GM18870 (cell line): ENCODE results near the gene TUBB2B.
A peak's percentile ranks its signal among the peaks of the same experiment; 100 is the strongest.
"Not testable (repeated sequence)": the region's sequence is repeated elsewhere in the genome, so short reads cannot be mapped to it uniquely, and the experiment has no call there.

Experiments used
- ATAC-seq: cut with Tn5 transposase; IDR thresholded peaks from one replicate; pipeline ENCODE4 v1.9.1; 2021; ENCODE audit warnings: moderate library complexity; ENCODE audit not compliant: unreplicated experiment

Gene TUBB2B

DNA sequence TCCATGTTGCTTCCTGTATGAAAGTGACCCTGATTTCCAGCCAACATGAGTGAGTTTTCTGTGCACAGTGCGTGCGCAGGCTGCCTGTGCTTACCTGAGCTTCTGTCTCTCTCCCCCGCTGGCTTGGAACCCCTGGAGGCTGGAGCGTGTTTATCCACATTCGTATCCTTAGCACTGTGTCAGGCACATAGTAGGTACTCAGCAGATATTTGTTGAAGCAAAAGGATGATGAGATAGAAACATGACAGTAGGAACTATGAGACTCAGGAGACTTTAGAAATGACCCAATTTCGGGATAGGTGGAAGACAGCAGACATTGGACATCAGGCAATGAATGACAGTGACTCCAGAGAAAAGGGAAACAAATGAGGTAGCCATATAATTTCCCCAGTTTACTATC lies 15.2 kb downstream of the TUBB2B start:
- ATAC-seq, result no peak

DNA sequence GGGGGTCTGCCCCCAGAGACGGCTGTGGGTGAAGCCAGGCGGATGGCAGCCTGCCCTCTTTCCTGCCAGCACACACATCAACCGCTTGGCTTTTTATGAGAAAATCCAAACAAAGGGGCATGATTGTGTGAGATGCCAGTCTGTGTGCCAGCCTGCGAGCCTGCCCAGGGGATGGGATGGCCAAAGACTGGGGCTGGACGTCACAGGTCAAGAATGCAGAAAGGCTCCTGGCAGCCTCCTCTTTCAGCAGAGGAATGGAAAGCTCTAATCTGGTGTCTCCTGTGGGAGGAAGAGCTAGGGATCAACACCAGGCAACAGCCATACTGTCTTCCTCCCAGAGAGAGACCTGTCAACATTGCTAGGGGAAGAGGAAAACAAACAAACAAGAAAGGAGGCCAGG lies 15.8 kb downstream of the TUBB2B start:
- no peak for ATAC-seq

DNA sequence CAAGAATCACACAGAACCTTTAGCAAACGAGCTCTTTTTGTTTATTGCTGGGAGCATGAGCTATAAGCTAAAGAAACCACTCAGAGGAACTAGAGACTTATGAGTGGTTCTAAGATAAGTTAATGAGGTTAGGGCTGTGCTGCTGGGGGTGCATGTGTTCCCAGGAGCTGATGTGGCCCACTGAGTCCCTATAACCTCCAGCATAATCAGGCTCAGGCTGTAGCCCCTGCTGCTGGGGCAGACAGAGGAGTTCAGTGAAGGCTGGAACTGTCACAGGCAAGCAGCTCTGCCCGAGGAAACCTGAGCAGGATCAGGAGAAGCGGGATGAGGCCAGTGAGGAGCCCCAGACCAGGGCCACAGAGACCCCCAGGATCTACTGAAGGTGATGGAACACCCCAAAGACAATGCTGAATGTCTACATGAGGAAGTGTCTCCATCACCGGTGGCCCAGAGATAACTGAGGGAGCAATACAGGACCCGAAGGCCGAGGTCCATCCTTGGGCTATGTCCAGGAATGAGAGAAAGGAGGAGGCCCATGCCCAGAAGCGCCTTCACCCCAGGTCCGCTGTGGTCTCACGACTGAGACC lies 17.3 kb downstream of the TUBB2B start:
- no peak for ATAC-seq

GRCh38 chr6:3209114-3210023 lies 18.1 kb downstream of the TUBB2B start:
- ATAC-seq, result peak; percentile 55

DNA sequence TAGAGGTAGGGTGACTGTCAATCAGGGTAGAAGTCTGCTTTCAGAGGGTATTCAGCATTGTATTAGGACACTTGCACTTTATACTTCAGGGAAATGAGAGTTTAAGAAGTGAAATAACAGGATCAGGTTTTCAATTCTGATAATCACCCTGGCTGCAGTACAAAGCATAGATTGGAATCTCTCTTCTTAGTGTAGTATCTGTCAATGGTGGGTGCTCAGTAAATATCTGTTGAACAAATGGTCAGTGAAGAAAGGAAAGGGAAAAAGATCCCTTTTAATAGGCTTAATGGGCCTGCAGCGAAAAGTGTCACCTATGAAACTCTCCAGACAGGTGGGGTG lies 18.7 kb downstream of the TUBB2B start:
- no peak for ATAC-seq

GRCh38 chr6:3208098-3208774 lies 19.2 kb downstream of the TUBB2B start:
- ATAC-seq, result no peak

GRCh38 chr6:3206339-3207015 lies 21.0 kb downstream of the TUBB2B start:
- ATAC-seq, result no peak

- ATAC-seq, result no peak
These were observed 21.5 kb downstream of the TUBB2B start for GRCh38 chr6:3205913-3206312.

DNA sequence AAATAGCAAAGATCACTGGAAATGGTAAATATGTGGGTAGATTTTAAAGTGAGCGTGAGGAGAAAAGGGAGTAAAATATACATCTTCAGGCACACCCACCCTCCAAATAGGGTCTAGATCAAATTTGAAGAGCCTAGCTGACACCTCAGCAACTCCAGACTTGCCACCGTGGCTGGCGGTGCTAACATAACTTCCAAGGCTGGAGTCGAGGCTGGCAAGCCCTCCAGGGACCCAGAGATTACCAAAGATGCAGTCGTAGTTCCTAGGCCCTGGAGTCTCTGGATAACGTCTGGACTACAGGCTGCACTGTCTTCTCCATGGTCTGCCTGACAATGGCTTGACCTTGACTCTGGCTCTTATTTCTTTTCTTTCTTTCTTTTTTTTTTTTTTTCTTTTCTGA lies 22.5 kb downstream of the TUBB2B start:
- no peak for ATAC-seq

DNA sequence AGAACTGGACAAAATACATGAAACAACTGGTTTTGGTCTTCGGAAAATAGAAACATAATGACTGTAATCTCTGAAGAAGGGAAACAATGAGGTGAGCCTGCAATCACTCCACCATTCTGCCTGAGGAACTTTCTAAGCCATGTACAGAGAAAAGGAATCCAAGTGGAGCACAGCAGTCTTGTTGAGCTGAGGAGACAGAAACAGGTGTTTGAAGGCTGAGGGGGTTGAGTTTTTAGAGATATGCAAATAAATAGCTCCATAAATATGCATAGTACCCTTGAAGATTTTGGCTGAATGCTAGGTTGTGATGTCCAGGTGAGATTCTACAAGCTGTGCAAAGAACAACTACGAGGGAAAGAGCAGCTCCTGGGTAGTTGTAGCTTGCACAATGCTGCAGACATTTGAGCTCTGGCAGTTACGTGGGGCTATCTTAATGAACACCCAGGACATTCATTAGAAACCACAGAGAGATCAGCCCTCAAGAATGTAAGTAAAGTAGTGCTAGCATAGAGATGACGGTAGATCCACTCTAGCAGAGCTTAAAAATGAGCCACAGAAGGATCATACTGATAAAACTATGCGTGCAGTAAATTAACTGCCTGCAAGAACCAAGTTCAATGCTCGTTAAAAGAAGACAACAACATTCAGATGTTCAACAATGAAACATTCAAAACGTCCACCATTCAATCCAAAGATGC lies 24.3 kb downstream of the TUBB2B start:
- ATAC-seq, result no peak

GRCh38 chr6:3201388-3201787 lies 26.1 kb downstream of the TUBB2B start:
- ATAC-seq, result no peak

GRCh38 chr6:3200682-3201081 lies 26.8 kb downstream of the TUBB2B start:
- no peak for ATAC-seq

- no peak for ATAC-seq
These were observed 28.1 kb downstream of the TUBB2B start for GRCh38 chr6:3199382-3199781.

DNA sequence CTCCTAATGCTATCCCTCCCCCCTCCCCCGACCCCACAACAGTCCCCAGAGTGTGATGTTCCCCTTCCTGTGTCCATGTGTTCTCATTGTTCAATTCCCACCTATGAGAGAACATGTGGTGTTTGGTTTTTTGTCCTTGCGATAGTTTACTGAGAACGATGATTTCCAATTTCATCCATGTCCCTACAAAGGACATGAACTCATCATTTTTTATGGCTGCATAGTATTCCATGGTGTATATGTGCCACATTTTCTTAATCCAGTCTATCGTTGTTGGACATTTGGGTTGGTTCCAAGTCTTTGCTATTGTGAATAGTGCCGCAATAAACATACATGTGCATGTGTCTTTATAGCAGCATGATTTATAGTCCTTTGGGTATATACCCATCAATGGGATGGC lies 29.7 kb downstream of the TUBB2B start:
- not testable (repeated sequence) for ATAC-seq

DNA sequence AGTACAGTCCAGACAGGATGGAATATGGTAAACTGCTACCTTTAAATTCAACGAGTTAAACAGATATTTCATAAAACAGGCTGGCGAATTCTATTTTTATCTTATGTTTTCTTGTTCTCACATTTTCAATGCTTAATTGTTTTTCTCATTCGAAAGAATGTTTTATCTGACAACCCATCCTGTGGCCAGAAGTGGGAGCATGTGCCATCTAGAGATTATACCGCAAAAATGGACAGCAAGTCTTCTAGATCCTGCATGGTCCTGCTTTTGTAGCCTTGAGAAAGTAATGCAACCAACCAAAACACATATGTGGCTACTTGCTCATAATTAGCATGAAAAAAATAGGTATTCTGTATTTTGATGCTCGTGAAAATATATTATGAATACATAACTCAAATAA lies 30.7 kb downstream of the TUBB2B start:
- ATAC-seq, result no peak

- ATAC-seq, result no peak
These were observed 31.6 kb downstream of the TUBB2B start for GRCh38 chr6:3195695-3196497.

GRCh38 chr6:3195420-3195694 lies 32.1 kb downstream of the TUBB2B start:
- ATAC-seq, result no peak

- no peak for ATAC-seq
These were observed 32.7 kb downstream of the TUBB2B start for GRCh38 chr6:3194535-3195419.

DNA sequence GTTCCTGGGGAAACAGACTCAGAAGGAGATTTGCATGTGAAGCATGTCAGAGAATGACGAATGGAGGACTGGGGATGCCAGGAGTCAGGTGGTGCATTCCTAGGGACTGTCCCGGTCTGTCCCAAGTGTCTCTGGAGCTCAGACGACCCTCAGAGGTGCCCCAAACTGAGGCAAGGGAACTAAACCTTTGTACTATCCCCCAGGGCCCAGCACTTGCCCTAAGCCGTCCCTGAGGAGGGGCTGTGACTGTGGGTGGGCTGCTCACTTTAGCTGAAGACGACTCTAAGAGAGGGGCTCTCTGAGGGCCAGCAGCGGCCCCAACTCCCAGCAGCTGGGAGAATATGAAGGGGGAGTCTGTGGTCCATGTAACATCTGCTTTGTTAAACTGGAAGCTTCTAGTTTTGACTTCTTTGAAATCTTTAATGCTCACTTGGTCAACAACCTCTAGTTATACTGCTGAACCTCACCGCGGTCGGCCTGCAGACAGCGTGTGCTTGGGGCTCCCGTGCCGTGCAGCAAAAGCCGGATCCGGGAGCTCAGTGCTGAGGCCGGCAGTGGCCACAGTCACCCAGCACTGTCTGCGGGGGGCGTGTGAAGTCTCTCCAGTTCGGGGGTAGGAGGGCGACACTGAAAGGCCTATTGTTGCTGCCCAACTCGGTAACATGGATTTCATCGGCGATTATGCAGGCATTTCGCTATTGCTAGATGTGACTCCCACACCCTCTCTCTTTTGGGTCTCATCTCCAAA lies 34.2 kb downstream of the TUBB2B start:
- ATAC-seq, result no peak
